Transverse colon (tissue), 4 donors: Measurements from ENCODE around the gene NEK2. TPM values are rescaled to one million over a fixed set of nuclear protein-coding genes. Genes with fewer than 3 reads are reported as not detected.

Source experiments
- DNase-seq: peaks from one replicate; pipeline ENCODE4 v3.0.0-alpha.2; 2019
- H3K27ac ChIP-seq, 4 donors: fragments of 200-600 bp; sonication (generic); 2 replicates each; pipeline ENCODE4 v1.5.1; 2016 to 2018; ENCODE audit warnings: inconsistent platforms in 4 of 4
- H3K27me3 ChIP-seq: fragments of 200-600 bp; sonication (generic); 2 replicates; pipeline ENCODE4 v1.5.1; 2017; ENCODE audit warnings: inconsistent platforms
- H3K36me3 ChIP-seq, 4 donors: fragments of 200-600 bp; sonication (generic); 2 replicates each; pipeline ENCODE4 v1.5.1; 2017 to 2019; ENCODE audit warnings: inconsistent platforms in 4 of 4
- H3K4me1 ChIP-seq, 4 donors: fragments of 200-600 bp; sonication (generic); 2 replicates each; pipeline ENCODE4 v1.5.1; 2017 to 2020; ENCODE audit warnings: inconsistent platforms in 4 of 4
- H3K4me3 ChIP-seq, 4 donors: fragments of 200-600 bp; sonication (generic); 1 replicate in 1 of 4; 2 replicates in 3 of 4; pipeline versions ENCODE4 v1.5.1 to v1.6.1; 2017 to 2019; ENCODE audit warnings: inconsistent platforms in 4 of 4
- H3K9me3 ChIP-seq, 2 donors: fragments of 200-600 bp; sonication (generic); 2 replicates each; pipeline ENCODE4 v1.5.1; 2017 to 2019; ENCODE audit warnings: inconsistent platforms in 2 of 2
- EP300 ChIP-seq: sonication (generic); formaldehyde crosslinking; IDR thresholded peaks from one replicate; pipeline ENCODE4 v1.6.1; 2017; ENCODE audit warnings: antibody characterized with exemption, low read depth
- POLR2A ChIP-seq: fragments of 450-650 bp; IDR thresholded peaks from one replicate; pipeline ENCODE4 v1.6.1; 2016; ENCODE audit warnings: antibody characterized with exemption, mild to moderate bottlenecking, moderate library complexity
- POLR2AphosphoS5 ChIP-seq, 3 donors: sonication (generic); formaldehyde crosslinking; IDR thresholded peaks; one replicate each; pipeline ENCODE4 v1.6.1; 2016; ENCODE audit warnings: antibody characterized with exemption in 3 of 3
- WGBS, 2 donors: methylation state at CpG; one replicate each; pipeline ENCODE4 v1.1.5; 2018; ENCODE audit warnings: low coverage in 1 of 2; 5-methylcytosine and 5-hydroxymethylcytosine counted together
- in situ Hi-C, 4 donors: fragments of 200-750 bp; cut with MboI; loops; one replicate each; pipeline versions ENCODE4 v1.15.0 to v1.15.1; 2017; ENCODE audit warnings: low sequenced_read_pairs in 3 of 4, low pct_ligation_motif_present in 1 of 4, low pct_unique_long_range_greater_than_20kb in 1 of 4
- intact Hi-C: fragments of 100-400 bp; cut with DNase I; formaldehyde crosslinking; loops from one replicate; pipeline ENCODE4 v1.15.1; 2023; ENCODE audit warnings: low total_unique reads
- total RNA-seq, 4 donors: library from RNA; depleted of rRNA; stranded (reverse); fragments of >200 nt; gene quantifications; one replicate each; pipeline ENCODE4 v1.1.0, GENCODE V29; 2016
- TF ChIP-seq, protein P1 (sequence below), 5 experiments: fragments of 200-600 bp in 3 of 5; fragments of 450-650 bp in 2 of 5; sonication (generic) in 3 of 5; IDR thresholded peaks; 1 replicate in 2 of 5; 2 replicates in 3 of 5; pipeline ENCODE4 v1.5.1; 2016 to 2017; ENCODE audit warnings: antibody characterized with exemption in 5 of 5, inconsistent platforms in 3 of 5, mild to moderate bottlenecking in 2 of 5, moderate library complexity in 1 of 5

Gene NEK2
- total RNA-seq, 4 donors from 2014 or later = 1.7 to 4.9 (median 2.1) TPM

DNA sequence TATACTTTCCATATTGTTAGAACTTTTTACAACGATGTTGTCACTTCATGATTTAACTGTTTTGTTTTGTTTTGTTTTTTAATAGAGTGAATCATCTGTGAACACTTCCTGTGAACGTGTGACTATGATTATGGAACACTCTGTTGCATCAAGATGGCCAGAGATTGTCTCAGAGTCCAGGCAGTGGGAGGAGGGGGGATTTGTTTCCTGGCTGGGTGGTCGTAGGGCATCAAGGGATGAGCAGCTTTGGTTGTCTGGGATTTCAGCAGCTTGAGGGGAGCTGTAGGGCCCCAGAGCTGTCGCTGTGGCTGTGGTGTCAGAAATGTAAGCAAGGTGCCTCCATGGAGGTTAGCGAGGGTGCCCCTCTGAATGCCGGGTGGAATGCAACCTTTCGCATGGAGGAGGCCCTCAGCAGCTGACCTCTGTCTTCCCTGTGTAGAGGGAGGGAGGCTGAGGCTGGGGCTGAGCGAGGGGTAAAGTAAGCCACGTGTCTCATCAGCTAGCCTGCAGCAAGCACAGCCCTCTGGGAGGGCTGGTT is 21.4 kb downstream of the NEK2 start:
- TF ChIP-seq EP300 (no peak), POLR2A (no peak), POLR2AphosphoS5 (IDR thresholded peaks at IDR 0.05) (no peak)
- TF ChIP-seq, protein P1, sequence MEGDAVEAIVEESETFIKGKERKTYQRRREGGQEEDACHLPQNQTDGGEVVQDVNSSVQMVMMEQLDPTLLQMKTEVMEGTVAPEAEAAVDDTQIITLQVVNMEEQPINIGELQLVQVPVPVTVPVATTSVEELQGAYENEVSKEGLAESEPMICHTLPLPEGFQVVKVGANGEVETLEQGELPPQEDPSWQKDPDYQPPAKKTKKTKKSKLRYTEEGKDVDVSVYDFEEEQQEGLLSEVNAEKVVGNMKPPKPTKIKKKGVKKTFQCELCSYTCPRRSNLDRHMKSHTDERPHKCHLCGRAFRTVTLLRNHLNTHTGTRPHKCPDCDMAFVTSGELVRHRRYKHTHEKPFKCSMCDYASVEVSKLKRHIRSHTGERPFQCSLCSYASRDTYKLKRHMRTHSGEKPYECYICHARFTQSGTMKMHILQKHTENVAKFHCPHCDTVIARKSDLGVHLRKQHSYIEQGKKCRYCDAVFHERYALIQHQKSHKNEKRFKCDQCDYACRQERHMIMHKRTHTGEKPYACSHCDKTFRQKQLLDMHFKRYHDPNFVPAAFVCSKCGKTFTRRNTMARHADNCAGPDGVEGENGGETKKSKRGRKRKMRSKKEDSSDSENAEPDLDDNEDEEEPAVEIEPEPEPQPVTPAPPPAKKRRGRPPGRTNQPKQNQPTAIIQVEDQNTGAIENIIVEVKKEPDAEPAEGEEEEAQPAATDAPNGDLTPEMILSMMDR (IDR thresholded peaks at IDR 0.05) = no peak
- no peak for DNase-seq
- no peaks in the 10 kb centered on the region for H3K9me3 ChIP-seq
- no peaks in the 10 kb centered on the region for H3K27me3 ChIP-seq
- WGBS, 2 donors = 42 to 68% methylated on average over 4 to 9 of the region's 9 CpGs
- intact Hi-C loops (loop anchor here (2.0 kb wide), 1 partner anchor 77 kb away; no protein-coding TSS in a partner anchor), in situ Hi-C loops (loop anchor here (10.0 to 25.0 kb wide), 5 partner anchors 79 to 1242 kb away; partner anchors contain the start of genes TRAF5 (in 3 of the 4) and SLC30A1 (in 2 of the 4))
- peaks cover 0 to 4% (median 1%) of the 10 kb centered on the region in 4 donors for H3K4me1 ChIP-seq
- no peaks in the 10 kb centered on the region for H3K36me3 ChIP-seq
- no peak overlapping the region for H3K4me3 ChIP-seq
- H3K27ac ChIP-seq = no peak overlapping the region

DNA sequence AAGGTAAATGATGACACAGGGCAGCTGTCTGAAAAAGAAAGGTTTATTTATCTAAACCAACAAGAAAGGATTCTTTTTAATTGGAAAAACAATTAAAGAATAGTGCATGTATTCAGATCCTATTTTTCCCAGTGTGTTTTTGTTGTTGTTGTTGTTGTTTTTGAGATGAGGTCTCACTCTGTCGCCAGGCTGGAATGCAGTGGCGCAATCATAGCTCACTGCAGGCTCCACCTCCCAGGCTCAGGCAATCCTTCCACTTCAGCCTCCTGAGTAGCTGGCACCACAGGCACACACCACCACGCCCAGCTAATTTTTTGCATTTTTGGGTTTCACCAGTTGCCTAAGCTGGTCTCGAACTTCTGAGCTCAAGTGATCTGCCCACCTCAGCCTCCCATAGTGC is 22.1 kb downstream of the NEK2 start:
- intact Hi-C loops = no loop called here
- H3K4me1 ChIP-seq = peaks cover 0 to 9% (median 4%) of the 10 kb centered on the region in 4 donors
- H3K27ac ChIP-seq = no peak overlapping the region
- no peak for DNase-seq
- 63 to 79% methylated on average over 2 to 4 of the region's 4 CpGs for WGBS, 2 donors
- in situ Hi-C loops = loop anchor here (10.0 to 25.0 kb wide), 5 partner anchors 78 to 1241 kb away; partner anchors contain the start of genes TRAF5 (in 3 of the 4) and SLC30A1 (in 2 of the 4)
- no peak for TF ChIP-seq POLR2AphosphoS5 (IDR thresholded peaks at IDR 0.05)
- no peak for TF ChIP-seq POLR2A
- TF ChIP-seq, protein P1 (IDR thresholded peaks at IDR 0.05) = no peak
- no peak for TF ChIP-seq EP300
- no peaks in the 10 kb centered on the region for H3K9me3 ChIP-seq
- no peak overlapping the region for H3K4me3 ChIP-seq
- no peaks in the 10 kb centered on the region for H3K36me3 ChIP-seq
- H3K27me3 ChIP-seq = no peaks in the 10 kb centered on the region

DNA sequence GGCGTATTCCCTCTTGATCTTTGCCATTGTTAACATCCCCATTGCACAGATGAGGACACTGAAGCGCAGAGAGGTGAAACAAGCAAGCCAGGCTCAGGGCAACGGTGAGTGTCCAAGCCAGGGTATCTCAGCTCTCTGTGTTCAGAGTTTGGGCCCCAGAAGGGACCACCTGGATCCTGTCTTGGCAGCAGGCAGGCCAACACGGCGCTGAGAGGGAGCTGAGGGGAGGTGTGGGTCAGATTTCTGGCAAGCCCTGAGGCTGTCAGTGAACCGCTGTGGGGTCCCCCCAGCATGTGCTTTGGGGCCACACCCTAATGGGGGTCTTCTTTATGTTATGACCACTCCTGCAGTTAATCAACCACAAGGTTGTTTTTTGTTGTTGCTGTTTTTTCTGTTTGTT is 23.1 kb downstream of the NEK2 start:
- H3K36me3 ChIP-seq = no peaks in the 10 kb centered on the region
- in situ Hi-C loops = loop anchor here (10.0 to 25.0 kb wide), 5 partner anchors 78 to 1240 kb away; partner anchors contain the start of genes TRAF5 (in 3 of the 4) and SLC30A1 (in 2 of the 4)
- H3K4me1 ChIP-seq = peaks cover 0 to 13% (median 4%) of the 10 kb centered on the region in 4 donors
- TF ChIP-seq POLR2A = no peak
- no peak for TF ChIP-seq POLR2AphosphoS5 (IDR thresholded peaks at IDR 0.05)
- TF ChIP-seq, protein P1 (IDR thresholded peaks at IDR 0.05) = no peak
- TF ChIP-seq EP300 = no peak
- H3K27me3 ChIP-seq = no peaks in the 10 kb centered on the region
- DNase-seq = no peak
- WGBS, 2 donors = 75 to 82% methylated on average over 4 to 6 of the region's 6 CpGs
- no peaks in the 10 kb centered on the region for H3K9me3 ChIP-seq
- no peak overlapping the region for H3K27ac ChIP-seq
- H3K4me3 ChIP-seq = no peak overlapping the region
- intact Hi-C loops = no loop called here

DNA sequence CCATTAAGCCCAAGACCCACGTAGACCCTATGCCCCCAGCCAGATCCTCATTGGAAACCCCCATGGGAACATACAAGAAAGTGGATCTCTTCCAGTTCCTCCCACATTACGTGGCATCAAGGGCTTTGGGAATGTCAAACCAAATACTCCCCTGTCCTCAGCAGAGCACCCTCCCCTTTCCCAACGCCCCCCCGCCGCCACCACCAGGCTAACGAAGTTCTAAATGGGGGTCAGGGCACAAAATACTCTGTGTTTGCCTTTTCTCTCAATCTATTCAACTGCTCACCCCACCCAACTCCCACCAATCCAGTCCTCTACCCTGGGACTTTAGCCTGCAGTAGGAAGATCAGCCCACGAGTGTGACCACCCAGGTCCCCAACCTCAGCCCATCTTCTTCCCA is 24.5 kb downstream of the NEK2 start:
- DNase-seq = no peak
- 89 to 90% methylated on average over 6 to 7 of the region's 7 CpGs for WGBS, 2 donors
- no peaks in the 10 kb centered on the region for H3K27me3 ChIP-seq
- H3K27ac ChIP-seq = no peak overlapping the region
- H3K9me3 ChIP-seq = no peaks in the 10 kb centered on the region
- no peak overlapping the region for H3K4me3 ChIP-seq
- TF ChIP-seq, protein P1 (IDR thresholded peaks at IDR 0.05) = no peak
- TF ChIP-seq EP300 = no peak
- TF ChIP-seq POLR2A = no peak
- no peak for TF ChIP-seq POLR2AphosphoS5 (IDR thresholded peaks at IDR 0.05)
- in situ Hi-C loops (loop anchor here (10.0 to 25.0 kb wide), 5 partner anchors 76 to 1239 kb away; partner anchors contain the start of genes TRAF5 (in 3 of the 4) and SLC30A1 (in 2 of the 4)), intact Hi-C loops (no loop called here)
- H3K36me3 ChIP-seq = no peaks in the 10 kb centered on the region
- peaks cover 0 to 13% (median 4%) of the 10 kb centered on the region in 4 donors for H3K4me1 ChIP-seq
